ENCODE data around the gene BDH2. TPM values are rescaled to one million over a fixed set of nuclear protein-coding genes. Genes with fewer than 3 reads are reported as not detected.

BDH2 gene
- total and polyA plus RNA-seq, 2 donors (not counting 3 experiments of a cell fraction or from before 2014, with no cell fraction given) = 29.4 to 40.9 TPM

DNA sequence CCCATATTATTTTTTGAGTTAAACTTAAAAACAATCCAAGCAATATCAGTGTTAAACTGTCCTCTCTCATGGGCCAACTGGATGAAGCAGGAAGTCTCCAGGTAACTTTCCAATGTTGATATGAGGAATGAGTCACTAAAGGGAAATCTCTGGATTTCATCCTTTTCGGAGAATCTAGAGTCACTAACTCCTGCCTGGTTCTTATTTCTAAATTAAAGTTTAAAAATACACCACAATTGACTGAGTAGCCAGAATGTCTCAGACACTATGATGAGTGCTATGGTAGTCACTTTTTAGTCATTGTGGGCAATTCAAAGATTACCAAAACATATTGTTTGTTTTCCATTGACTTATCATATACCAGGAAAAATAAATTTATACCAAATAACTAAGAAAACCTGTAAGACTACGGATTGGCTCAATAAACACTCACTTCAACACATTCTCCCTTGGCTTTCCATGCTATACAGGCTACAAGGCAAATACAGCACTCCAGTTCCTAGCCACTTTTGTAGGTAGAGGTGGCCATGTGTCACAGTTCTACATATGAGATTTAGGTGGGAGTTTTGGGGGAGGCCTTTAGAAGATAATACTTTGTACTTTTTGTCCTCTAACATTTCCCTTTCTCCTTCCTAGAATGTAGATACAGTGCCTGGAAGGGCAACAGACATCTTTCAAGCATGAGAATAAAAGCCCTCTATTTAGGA, 31.6 kb downstream of the BDH2 start:
- CTCF ChIA-PET = no interaction called here
- TF ChIP-seq FOS (IDR thresholded peaks at IDR 0.05; ENCODE audit: borderline replicate concordance, insufficient read depth, low read length) = no peak
- TF ChIP-seq GATA2 (IDR thresholded peaks at IDR 0.05; ENCODE audit: insufficient read depth, insufficient read length, low read depth, low read length) = no peak
- TF ChIP-seq POLR2AphosphoS5 (IDR thresholded peaks at IDR 0.05; ENCODE audit: insufficient read depth, low read depth, low read length) = no peak
- no peak for TF ChIP-seq MYC (IDR thresholded peaks at IDR 0.05; ENCODE audit: low read depth, low read length)
- TF ChIP-seq JUN (IDR thresholded peaks at IDR 0.05; ENCODE audit: borderline replicate concordance, insufficient read depth, insufficient read length, low read depth) = no peak
- no peak for TF ChIP-seq MAX (IDR thresholded peaks at IDR 0.05; ENCODE audit: insufficient read depth, insufficient read length)
- TF ChIP-seq CTCF (IDR thresholded peaks at IDR 0.05; ENCODE audit: extremely low read depth in 1 of 2, insufficient read depth in 1 of 2, low read depth in 1 of 2, low read length in 2 of 2) = no peak
- no peak for TF ChIP-seq EZH2 (IDR thresholded peaks at IDR 0.05; ENCODE audit: borderline replicate concordance, low read depth, low read length, severe bottlenecking)
- TF ChIP-seq POLR2A (IDR thresholded peaks at IDR 0.05; ENCODE audit: low read depth, low read length) = no peak
- no peak overlapping the region for H3K4me2 ChIP-seq (ENCODE audit: insufficient read depth, low read length)
- H3K9me3 ChIP-seq (replicated peaks; ENCODE audit: control insufficient read depth, insufficient read depth, low read length) = no peaks in the 10 kb centered on the region
- H3K4me1 ChIP-seq (ENCODE audit: control insufficient read depth, extremely low read depth, insufficient read depth, low read length) = no peaks in the 10 kb centered on the region
- dilution Hi-C loops (cut with MboI; ENCODE audit: extremely low pct_ligation_motif_present, low sequenced_read_pairs) (no loop called here), intact Hi-C loops (cut with micrococcal nuclease) (no loop called here)
- peaks cover 0 to 6% of the 10 kb centered on the region in 2 experiments for H3K36me3 ChIP-seq (ENCODE audit: control insufficient read depth in 2 of 2, extremely low read depth in 1 of 2, insufficient read depth in 2 of 2, low read length in 2 of 2)
- no peak overlapping the region for H2AFZ ChIP-seq (ENCODE audit: low read depth, low read length)
- peaks cover 3% of the 10 kb centered on the region for H3K9me1 ChIP-seq (replicated peaks; ENCODE audit: control insufficient read depth, extremely low read depth, insufficient read depth, low read length)
- H3K79me2 ChIP-seq (ENCODE audit: control insufficient read depth, insufficient read depth, low read length) = peaks cover 36% of the 10 kb centered on the region
- no peak overlapping the region for H3K9ac ChIP-seq (replicated peaks; ENCODE audit: extremely low read depth, insufficient read depth, low read length)
- DNase-seq (ENCODE audit: low read depth, low spot score) = no peak
- no peak overlapping the region for H3K27ac ChIP-seq (ENCODE audit: insufficient read depth, low read depth, low read length)
- H3K4me3 ChIP-seq (replicated peaks in 1 of 3; ENCODE audit: insufficient read depth in 1 of 3, low read depth in 1 of 3, low read length in 3 of 3) = no peak overlapping the region
- peaks cover 3% of the 10 kb centered on the region for H4K20me1 ChIP-seq (replicated peaks; ENCODE audit: control insufficient read depth, extremely low read depth, insufficient read depth, low read length)
- POLR2A ChIA-PET = no interaction called here
- no peak for FAIRE-seq
- no TSS peak for BruUV-seq (replicated peaks)
- H3K27me3 ChIP-seq (ENCODE audit: control insufficient read depth in 2 of 2, insufficient read depth in 2 of 2, low read length in 2 of 2) = no peaks in the 10 kb centered on the region
